A549 (cell line): Measurements from ENCODE around the gene GGT7. TPM values are rescaled to one million over a fixed set of nuclear protein-coding genes. Genes with fewer than 3 reads are reported as not detected.
A peak's percentile ranks its signal among the peaks of the same experiment; 100 is the strongest.

ENCODE experiments used
- ATAC-seq, 2 experiments: fragments of 200-7000 bp in 1 of 2; fragments of >200 bp in 1 of 2; cut with Nextera tagmentation in 1 of 2; cut with Tn5 transposase in 1 of 2; 3 replicates each; pipeline versions ENCODE4 v1.8.0 to v1.9.1; 2018 to 2020; ENCODE audit warnings: mild to moderate bottlenecking in 1 of 2, moderate library complexity in 1 of 2
- CTCF ChIA-PET: fragments of 300-600 bp; sonication (Branson Sonifier 250); formaldehyde crosslinking; extraction: SDS; loops from one replicate; lab custom pipeline; 2021; ENCODE audit warnings: antibody characterized with exemption, inconsistent platforms; lab: Yijun Ruan, JAX
- POLR2A ChIA-PET: fragments of 350-600 bp; formaldehyde crosslinking; extraction: SDS; loops from one replicate; lab custom pipeline; 2021; ENCODE audit warnings: antibody characterized with exemption, inconsistent platforms; lab: Yijun Ruan, JAX
- DNase-seq, 2 experiments: peaks; one replicate each; pipeline versions ENCODE4 v3.0.0 to v3.0.0-alpha.2; 2011 to 2016; ENCODE audit warnings: low read depth in 1 of 2, low spot score in 1 of 2
- FAIRE-seq: peaks from 2 replicates; lab custom pipeline; 2011; peaks lifted over from hg19 to GRCh38; lab: Jason Lieb, UNC
- H3K27ac ChIP-seq, 2 experiments: fragments of >200 bp; sonication (Bioruptor Twin); formaldehyde crosslinking; 3 replicates each; pipeline ENCODE4 v1.5.1; 2016 to 2017
- H3K4me1 ChIP-seq: fragments of >200 bp; sonication (Bioruptor Twin); formaldehyde crosslinking; 3 replicates; pipeline ENCODE4 v1.6.1; 2016
- H3K4me2 ChIP-seq: fragments of >200 bp; sonication (Bioruptor Twin); formaldehyde crosslinking; 3 replicates; pipeline ENCODE4 v1.6.1; 2016
- H3K4me3 ChIP-seq: fragments of >200 bp; sonication (Bioruptor Twin); formaldehyde crosslinking; 3 replicates; pipeline ENCODE4 v1.5.1; 2016
- H3K9me3 ChIP-seq: fragments of >200 bp; sonication (Bioruptor Twin); formaldehyde crosslinking; 3 replicates; pipeline ENCODE4 v1.6.1; 2016
- MAZ ChIP-seq: fragments of 150-350 bp; IDR thresholded peaks from 2 replicates; pipeline ENCODE4 v1.6.1; 2014; ENCODE audit warnings: antibody characterized with exemption, low read depth, low read length, borderline replicate concordance
- WGBS: methylation state at CpG from one replicate; pipeline ENCODE4 v1.1.6; 2017; ENCODE audit errors: missing lambda C conversion rate; 5-methylcytosine and 5-hydroxymethylcytosine counted together
- polyA plus RNA-seq, 4 experiments: library from polyadenylated mRNA; depleted of rRNA in 3 of 4; stranded (reverse); fragments of >200 nt; fragmentation: RNase III in 1 of 4; extraction: RNeasy Plus Mini Kit Qiagen cat#74134 plus additional on column Dnase treatment in 1 of 4; gene quantifications; 2 replicates in 3 of 4; 3 replicates in 1 of 4; pipeline ENCODE4 v1.2.3, GENCODE V29; 2011 to 2017

The GGT7 gene
- polyA plus RNA-seq, 2 of the 4 experiments (the other 2 are of a cell fraction) = 3.5 to 9.1 TPM

DNA sequence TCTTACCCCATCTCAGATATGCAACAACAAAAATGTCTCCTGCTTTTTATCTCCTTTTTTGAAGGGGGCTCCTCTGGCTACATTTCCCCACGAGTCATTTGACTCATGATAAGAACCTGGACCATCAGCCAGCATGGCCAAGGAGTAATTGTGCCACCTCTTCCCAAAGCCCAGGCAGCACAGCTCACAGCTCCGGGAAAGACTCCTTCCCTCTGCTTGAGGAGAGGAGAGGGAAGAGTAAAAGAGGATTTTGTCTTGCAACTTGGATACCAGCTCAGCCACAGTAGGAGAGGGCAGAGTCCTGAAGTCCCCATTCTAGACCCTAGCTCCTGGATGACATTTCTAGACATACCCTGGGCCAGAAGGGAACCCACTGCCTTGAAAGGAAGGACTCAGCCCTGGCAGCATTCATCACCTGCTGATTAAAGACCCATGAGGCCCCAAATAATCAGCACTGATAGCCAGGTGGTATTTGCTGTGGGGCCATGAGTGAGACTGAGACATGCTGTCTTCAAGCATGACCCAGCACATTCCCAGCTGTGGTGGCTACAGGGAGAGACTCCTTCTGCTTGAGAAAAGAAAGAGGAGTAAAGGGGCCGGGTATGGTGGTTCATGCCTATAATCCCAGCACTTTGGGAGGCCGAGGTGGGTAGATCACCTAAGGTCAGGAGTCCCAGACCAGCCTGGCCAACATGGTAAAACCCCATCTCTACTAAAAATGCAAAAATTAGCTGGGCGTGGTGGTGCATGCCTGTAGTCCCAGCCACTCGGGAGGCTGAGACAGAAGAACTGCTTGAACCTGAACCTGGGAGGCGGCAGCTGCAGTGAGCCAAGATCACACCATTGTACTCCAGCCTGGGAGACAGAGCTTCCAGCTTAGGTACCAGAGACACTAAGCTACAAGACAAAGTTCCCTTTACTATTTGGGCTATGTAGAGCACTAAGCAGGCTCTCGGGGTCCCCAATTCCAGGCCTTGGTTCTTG, 75.4 kb downstream of the GGT7 start:
- no peak for TF ChIP-seq MAZ
- FAIRE-seq = no peak
- no peak overlapping the region for H3K4me3 ChIP-seq
- CTCF ChIA-PET = interaction anchor here (0.7 to 1.7 kb wide), 5 partner anchors 22 to 472 kb away, joined by 3 to 10 read pairs (median 4); no protein-coding TSS in a partner anchor
- H3K4me2 ChIP-seq = no peak overlapping the region
- WGBS = 86% methylated on average over 8 of the region's 8 CpGs
- 0 out of 6 replicates have a peak overlapping the region, but pooled peaks of 1 of the 2 experiments have one; percentile 16 for H3K27ac ChIP-seq
- H3K4me1 ChIP-seq = peaks cover 2% of the 10 kb centered on the region; the same call in 2 of the 3 replicates
- ATAC-seq = no peak
- no peaks in the 10 kb centered on the region for H3K9me3 ChIP-seq
- POLR2A ChIA-PET = no interaction called here
- no peak for DNase-seq

Other genes starting within 250 kb of the GGT7 start
- gene PIGU, start 195.8 kb downstream of the GGT7 start, polyA plus RNA-seq (2011; rRNA removed) = 100 and 103 TPM in 2 replicates
- gene PIGU, start 195.8 kb downstream of the GGT7 start, polyA plus RNA-seq (2017; fragmentation: RNase III; extraction: RNeasy Plus Mini Kit Qiagen cat#74134 plus additional on column Dnase treatment) = 26.0 to 27.8 TPM (median 26.2 TPM) in 3 replicates
- 2.2 and 3.6 TPM in 2 replicates for gene TP53INP2, start 168.5 kb downstream of the GGT7 start, polyA plus RNA-seq (2011; rRNA removed)
- gene TP53INP2, start 168.5 kb downstream of the GGT7 start, polyA plus RNA-seq (2017; fragmentation: RNase III; extraction: RNeasy Plus Mini Kit Qiagen cat#74134 plus additional on column Dnase treatment) = 3.5 to 5.2 TPM (median 4.5 TPM) in 3 replicates
- gene NCOA6, start 47.2 kb downstream of the GGT7 start, polyA plus RNA-seq (2011; rRNA removed) = 18.0 and 22.7 TPM in 2 replicates
- 14.1 to 15.8 TPM (median 15.3 TPM) in 3 replicates for gene NCOA6, start 47.2 kb downstream of the GGT7 start, polyA plus RNA-seq (2017; fragmentation: RNase III; extraction: RNeasy Plus Mini Kit Qiagen cat#74134 plus additional on column Dnase treatment)
- gene ACSS2, start 3.8 kb upstream of the GGT7 start, polyA plus RNA-seq (2011; rRNA removed) = 21.4 and 22.1 TPM in 2 replicates
- gene ACSS2, start 3.8 kb upstream of the GGT7 start, polyA plus RNA-seq (2017; fragmentation: RNase III; extraction: RNeasy Plus Mini Kit Qiagen cat#74134 plus additional on column Dnase treatment) = 19.1 to 24.1 TPM (median 19.8 TPM) in 3 replicates
- gene GSS, start 83.0 kb upstream of the GGT7 start, polyA plus RNA-seq (2011; rRNA removed) = 92.4 and 107 TPM in 2 replicates
- gene GSS, start 83.0 kb upstream of the GGT7 start, polyA plus RNA-seq (2017; fragmentation: RNase III; extraction: RNeasy Plus Mini Kit Qiagen cat#74134 plus additional on column Dnase treatment) = 57.1 to 59.8 TPM (median 58.4 TPM) in 3 replicates
- gene MYH7B, start 83.0 kb upstream of the GGT7 start, polyA plus RNA-seq (2011; rRNA removed) = 0.03 and 0.04 TPM in 2 replicates
- 0.09 to 0.23 TPM (median 0.12 TPM) in 3 replicates for gene MYH7B, start 83.0 kb upstream of the GGT7 start, polyA plus RNA-seq (2017; fragmentation: RNase III; extraction: RNeasy Plus Mini Kit Qiagen cat#74134 plus additional on column Dnase treatment)
- 55.3 and 64.6 TPM in 2 replicates for gene TRPC4AP, start 220.0 kb upstream of the GGT7 start, polyA plus RNA-seq (2011; rRNA removed)
- gene TRPC4AP, start 220.0 kb upstream of the GGT7 start, polyA plus RNA-seq (2017; fragmentation: RNase III; extraction: RNeasy Plus Mini Kit Qiagen cat#74134 plus additional on column Dnase treatment) = 49.5 to 51.4 TPM (median 50.7 TPM) in 3 replicates